ENCODE data around the gene NDUFA12. TPM values are rescaled to one million over a fixed set of nuclear protein-coding genes. Genes with fewer than 3 reads are reported as not detected.

The NDUFA12 gene
- total and polyA plus RNA-seq, 4 donors, result 53.3 to 152 (median 87.7) TPM

GRCh38 chr12:94965982-94966630, 37.4 kb downstream of the NDUFA12 start:
- Histone ChIP-seq H3K4me1 (ENCODE audit: control insufficient read depth in 5 of 5, insufficient read depth in 5 of 5, low read length in 5 of 5) (peaks cover 0 to 15% (median 0%) of the 10 kb centered on the region in 5 donors), H3K36me3 (ENCODE audit: control insufficient read depth in 4 of 4, insufficient read depth in 4 of 4, low read length in 4 of 4) (peaks cover 3 to 7% (median 4%) of the 10 kb centered on the region in 4 donors), H3K27ac (ENCODE audit: low read depth in 1 of 2, low read length in 1 of 2) (no peak overlapping the region), H3K27me3 (ENCODE audit: control insufficient read depth in 3 of 3, insufficient read depth in 3 of 3, low read length in 2 of 3) (no peaks in the 10 kb centered on the region), H3K4me3 (no peak overlapping the region), H3K9me3 (ENCODE audit: control insufficient read depth in 4 of 4, insufficient read depth in 3 of 4, low read length in 3 of 4) (no peaks in the 10 kb centered on the region), H3K9ac (ENCODE audit: insufficient read depth in 1 of 2, low read length in 2 of 2) (no peak overlapping the region)
- DNase-seq (no peak), ATAC-seq (ENCODE audit: insufficient read depth, low FRiP score) (no peak)
- TF ChIP-seq, protein P1, sequence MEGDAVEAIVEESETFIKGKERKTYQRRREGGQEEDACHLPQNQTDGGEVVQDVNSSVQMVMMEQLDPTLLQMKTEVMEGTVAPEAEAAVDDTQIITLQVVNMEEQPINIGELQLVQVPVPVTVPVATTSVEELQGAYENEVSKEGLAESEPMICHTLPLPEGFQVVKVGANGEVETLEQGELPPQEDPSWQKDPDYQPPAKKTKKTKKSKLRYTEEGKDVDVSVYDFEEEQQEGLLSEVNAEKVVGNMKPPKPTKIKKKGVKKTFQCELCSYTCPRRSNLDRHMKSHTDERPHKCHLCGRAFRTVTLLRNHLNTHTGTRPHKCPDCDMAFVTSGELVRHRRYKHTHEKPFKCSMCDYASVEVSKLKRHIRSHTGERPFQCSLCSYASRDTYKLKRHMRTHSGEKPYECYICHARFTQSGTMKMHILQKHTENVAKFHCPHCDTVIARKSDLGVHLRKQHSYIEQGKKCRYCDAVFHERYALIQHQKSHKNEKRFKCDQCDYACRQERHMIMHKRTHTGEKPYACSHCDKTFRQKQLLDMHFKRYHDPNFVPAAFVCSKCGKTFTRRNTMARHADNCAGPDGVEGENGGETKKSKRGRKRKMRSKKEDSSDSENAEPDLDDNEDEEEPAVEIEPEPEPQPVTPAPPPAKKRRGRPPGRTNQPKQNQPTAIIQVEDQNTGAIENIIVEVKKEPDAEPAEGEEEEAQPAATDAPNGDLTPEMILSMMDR (IDR thresholded peaks at IDR 0.05; ENCODE audit: control extremely low read depth, extremely low read depth), result no peak
- WGBS, 2 donors, result 93 to 95% methylated on average over 9 of the region's 9 CpGs

DNA sequence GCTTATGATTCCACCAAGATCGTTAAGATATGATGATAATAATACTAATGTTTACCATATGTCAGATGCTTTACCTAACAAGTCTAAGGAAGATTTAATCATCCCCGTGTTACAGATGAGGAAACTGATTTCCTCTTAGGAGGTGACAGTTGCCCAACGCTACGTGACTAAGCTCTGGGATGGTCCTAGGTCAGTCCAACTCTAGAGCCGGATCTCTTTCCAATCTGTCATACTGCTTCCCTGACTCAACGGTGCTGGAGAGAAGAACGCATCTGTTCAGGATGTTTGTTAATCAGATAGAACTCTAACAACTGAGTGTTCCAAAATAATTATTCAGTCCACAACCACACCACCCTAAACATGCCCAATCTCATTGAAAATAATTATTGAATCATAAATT, 39.8 kb downstream of the NDUFA12 start:
- Histone ChIP-seq H3K9me3 (ENCODE audit: control insufficient read depth in 4 of 4, insufficient read depth in 3 of 4, low read length in 3 of 4) (no peaks in the 10 kb centered on the region), H3K9ac (ENCODE audit: insufficient read depth in 1 of 2, low read length in 2 of 2) (no peak overlapping the region), H3K4me1 (ENCODE audit: control insufficient read depth in 5 of 5, insufficient read depth in 5 of 5, low read length in 5 of 5) (peaks cover 0 to 6% (median 0%) of the 10 kb centered on the region in 5 donors), H3K27me3 (ENCODE audit: control insufficient read depth in 3 of 3, insufficient read depth in 3 of 3, low read length in 2 of 3) (no peaks in the 10 kb centered on the region), H3K27ac (ENCODE audit: low read depth in 1 of 2, low read length in 1 of 2) (no peak overlapping the region), H3K36me3 (ENCODE audit: control insufficient read depth in 4 of 4, insufficient read depth in 4 of 4, low read length in 4 of 4) (no peaks in the 10 kb centered on the region), H3K4me3 (no peak overlapping the region)
- ATAC-seq (ENCODE audit: insufficient read depth, low FRiP score), result no peak
- 76 to 84% methylated on average over 7 of the region's 7 CpGs for WGBS, 2 donors
- DNase-seq, result no peak
- TF ChIP-seq, protein P1 (IDR thresholded peaks at IDR 0.05; ENCODE audit: control extremely low read depth, extremely low read depth), result no peak

DNA sequence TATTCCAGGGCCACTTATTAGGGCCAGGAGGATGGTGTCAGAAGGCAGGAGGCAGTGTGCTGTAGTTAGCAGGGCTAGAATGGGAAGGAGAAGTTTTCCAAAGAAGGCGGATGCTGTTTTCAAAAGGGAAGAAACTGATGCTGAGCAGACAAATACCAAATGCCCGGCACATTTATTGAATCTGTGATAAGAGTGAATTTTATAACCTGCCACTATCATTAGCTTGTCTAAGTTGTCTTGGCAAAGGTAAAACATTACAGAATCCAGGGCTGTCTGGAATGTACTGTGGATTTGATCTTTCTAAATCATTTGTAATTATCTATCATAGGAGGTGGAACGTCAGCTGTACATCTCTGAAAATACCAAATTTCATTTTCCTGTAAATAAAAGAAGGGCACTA, 40.8 kb downstream of the NDUFA12 start:
- H3K4me1 ChIP-seq (ENCODE audit: control insufficient read depth in 5 of 5, insufficient read depth in 5 of 5, low read length in 5 of 5), result no peaks in the 10 kb centered on the region
- H3K36me3 ChIP-seq (ENCODE audit: control insufficient read depth in 4 of 4, insufficient read depth in 4 of 4, low read length in 4 of 4), result no peaks in the 10 kb centered on the region
- no peaks in the 10 kb centered on the region for H3K9me3 ChIP-seq (ENCODE audit: control insufficient read depth in 4 of 4, insufficient read depth in 3 of 4, low read length in 3 of 4)
- TF ChIP-seq, protein P1 (IDR thresholded peaks at IDR 0.05; ENCODE audit: control extremely low read depth, extremely low read depth), result no peak
- WGBS, 2 donors, result 88 to 93% methylated on average over 3 of the region's 3 CpGs
- DNase-seq (no peak), ATAC-seq (ENCODE audit: insufficient read depth, low FRiP score) (no peak)
- no peak overlapping the region for H3K9ac ChIP-seq (ENCODE audit: insufficient read depth in 1 of 2, low read length in 2 of 2)
- no peak overlapping the region for H3K4me3 ChIP-seq
- no peaks in the 10 kb centered on the region for H3K27me3 ChIP-seq (ENCODE audit: control insufficient read depth in 3 of 3, insufficient read depth in 3 of 3, low read length in 2 of 3)
- no peak overlapping the region for H3K27ac ChIP-seq (ENCODE audit: low read depth in 1 of 2, low read length in 1 of 2)

- Histone ChIP-seq H3K27me3 (ENCODE audit: control insufficient read depth in 3 of 3, insufficient read depth in 3 of 3, low read length in 2 of 3) (no peaks in the 10 kb centered on the region), H3K4me1 (ENCODE audit: control insufficient read depth in 5 of 5, insufficient read depth in 5 of 5, low read length in 5 of 5) (peaks cover 0 to 3% (median 0%) of the 10 kb centered on the region in 5 donors), H3K36me3 (ENCODE audit: control insufficient read depth in 4 of 4, insufficient read depth in 4 of 4, low read length in 4 of 4) (no peaks in the 10 kb centered on the region), H3K9me3 (ENCODE audit: control insufficient read depth in 4 of 4, insufficient read depth in 3 of 4, low read length in 3 of 4) (no peaks in the 10 kb centered on the region), H3K4me3 (no peak overlapping the region), H3K9ac (ENCODE audit: insufficient read depth in 1 of 2, low read length in 2 of 2) (no peak overlapping the region), H3K27ac (ENCODE audit: low read depth in 1 of 2, low read length in 1 of 2) (no peak overlapping the region)
- DNase-seq (no peak), ATAC-seq (ENCODE audit: insufficient read depth, low FRiP score) (no peak)
- TF ChIP-seq, protein P1 (IDR thresholded peaks at IDR 0.05; ENCODE audit: control extremely low read depth, extremely low read depth), result no peak
- 69 to 96% methylated on average over 2 of the region's 2 CpGs for WGBS, 2 donors
Measured at GRCh38 chr12:94961911-94962310, 41.6 kb downstream of the NDUFA12 start.
